CD14-positive monocyte (primary cell): ENCODE results near the gene PDK2. TPM values are rescaled to one million over a fixed set of nuclear protein-coding genes. Genes with fewer than 3 reads are reported as not detected.

Experiments
- DNase-seq, 3 donors: peaks; one replicate each; pipeline ENCODE4 v3.0.0-alpha.2; 2011 to 2022
- H2AFZ ChIP-seq: 2 replicates; pipeline ENCODE4 v1.6.0; 2012; ENCODE audit warnings: mild to moderate bottlenecking, low read depth, low read length, inconsistent platforms; ENCODE audit not compliant: insufficient read depth, poor library complexity, severe bottlenecking
- H3K27ac ChIP-seq, 2 donors: 1 replicate in 1 of 2; 2 replicates in 1 of 2; pipeline ENCODE4 v1.5.1; 2012 to 2013; ENCODE audit warnings: low read length in 2 of 2, control low read depth in 1 of 2, inconsistent platforms in 1 of 2, low read depth in 1 of 2, mild to moderate bottlenecking in 1 of 2
- H3K27me3 ChIP-seq, 2 donors: one replicate each; pipeline versions ENCODE4 v1.6.0 to v1.6.1; 2011 to 2013; ENCODE audit warnings: low read length in 2 of 2; ENCODE audit not compliant: control insufficient read depth in 2 of 2, insufficient read depth in 2 of 2
- H3K36me3 ChIP-seq, 2 donors: replicated peaks in 1 of 2; 1 replicate in 1 of 2; 2 replicates in 1 of 2; pipeline versions ENCODE4 v1.5.1 to v1.6.1; 2012 to 2013; ENCODE audit warnings: low read length in 2 of 2, control low read depth in 1 of 2, inconsistent platforms in 1 of 2, mild to moderate bottlenecking in 1 of 2; ENCODE audit not compliant: insufficient read depth in 2 of 2, control insufficient read depth in 1 of 2
- H3K4me1 ChIP-seq, 2 donors: 1 replicate in 1 of 2; 2 replicates in 1 of 2; pipeline versions ENCODE4 v1.5.1 to v1.6.1; 2012 to 2013; ENCODE audit warnings: low read length in 2 of 2, control low read depth in 1 of 2, inconsistent platforms in 1 of 2, mild to moderate bottlenecking in 1 of 2, moderate library complexity in 1 of 2; ENCODE audit not compliant: insufficient read depth in 2 of 2, control insufficient read depth in 1 of 2
- H3K4me2 ChIP-seq: replicated peaks from 2 replicates; pipeline ENCODE3; 2012; ENCODE audit warnings: low read length, moderate library complexity, mild to moderate bottlenecking; ENCODE audit not compliant: poor library complexity, severe bottlenecking; ENCODE audit errors: extremely low read depth
- H3K4me3 ChIP-seq, 3 experiments: fragments of 200-600 bp in 1 of 3; sonication (generic) in 1 of 3; replicated peaks in 1 of 3; 1 replicate in 2 of 3; 2 replicates in 1 of 3; pipeline ENCODE4 v1.5.1; 2011 to 2013; ENCODE audit warnings: low read length in 3 of 3, mild to moderate bottlenecking in 3 of 3, control low read depth in 2 of 3, low read depth in 2 of 3, inconsistent platforms in 1 of 3, moderate library complexity in 1 of 3
- H3K79me2 ChIP-seq: 2 replicates; pipeline ENCODE4 v1.6.0; 2012; ENCODE audit warnings: mild to moderate bottlenecking, control low read depth, inconsistent platforms, low read length, moderate library complexity; ENCODE audit not compliant: insufficient read depth
- H3K9ac ChIP-seq: 2 replicates; pipeline ENCODE4 v1.6.0; 2017; ENCODE audit warnings: low read length, mild to moderate bottlenecking; ENCODE audit not compliant: insufficient read depth, poor library complexity, severe bottlenecking
- H3K9me3 ChIP-seq, 2 donors: replicated peaks in 1 of 2; 1 replicate in 1 of 2; 2 replicates in 1 of 2; pipeline versions ENCODE4 v1.5.1 to v1.6.1; 2012 to 2013; ENCODE audit warnings: low read length in 2 of 2, control low read depth in 1 of 2; ENCODE audit not compliant: control insufficient read depth in 1 of 2, insufficient read depth in 1 of 2
- H4K20me1 ChIP-seq: 2 replicates; pipeline ENCODE4 v1.6.0; 2012; ENCODE audit warnings: mild to moderate bottlenecking, low read length, control low read depth, moderate library complexity; ENCODE audit not compliant: insufficient read depth
- H3K27ac Mint-ChIP-seq, 7 donors: one replicate each; pipeline ENCODE4 v1.8.0; 2020; ENCODE audit warnings: mild to moderate bottlenecking in 7 of 7, mixed read lengths in 7 of 7, moderate library complexity in 6 of 7, inconsistent platforms in 2 of 7
- H3K27me3 Mint-ChIP-seq, 3 donors: one replicate each; pipeline ENCODE4 v1.8.0; 2021 to 2022; ENCODE audit warnings: low read depth in 3 of 3, mild to moderate bottlenecking in 3 of 3, mixed read lengths in 3 of 3, moderate library complexity in 3 of 3, inconsistent platforms in 1 of 3
- H3K36me3 Mint-ChIP-seq, 2 donors: one replicate each; pipeline ENCODE4 v1.8.0; 2020; ENCODE audit warnings: mixed read lengths in 2 of 2, inconsistent platforms in 1 of 2, mild to moderate bottlenecking in 1 of 2
- H3K4me1 Mint-ChIP-seq: one replicate; pipeline ENCODE4 v1.8.0; 2020; ENCODE audit warnings: mild to moderate bottlenecking, mixed read lengths
- H3K4me3 Mint-ChIP-seq, 2 donors: one replicate each; pipeline ENCODE4 v1.8.0; 2020; ENCODE audit warnings: mild to moderate bottlenecking in 2 of 2, mixed read lengths in 2 of 2, moderate library complexity in 1 of 2
- H3K9me3 Mint-ChIP-seq, 7 donors: one replicate each; pipeline ENCODE4 v1.8.0; 2020 to 2022; ENCODE audit warnings: mixed read lengths in 7 of 7, mild to moderate bottlenecking in 6 of 7, moderate library complexity in 6 of 7, inconsistent platforms in 2 of 7
- WGBS: methylation state at CpG from one replicate; pipeline ENCODE4 v1.1.5; 2013; ENCODE audit warnings: missing lambda C conversion rate; ENCODE audit not compliant: insufficient coverage; 5-methylcytosine and 5-hydroxymethylcytosine counted together
- intact Hi-C, 2 donors: fragments of 100-400 bp; cut with micrococcal nuclease; formaldehyde crosslinking; loops; one replicate each; pipeline versions ENCODE4 v1.15.0 to v1.15.1; 2023
- polyA plus RNA-seq, 3 donors: library from polyadenylated mRNA; depleted of rRNA in 1 of 3; unstranded in 2 of 3; stranded (reverse) in 1 of 3; fragments of 300-500 nt in 2 of 3; fragments of >200 nt in 1 of 3; fragmentation: Illumina TruSeq in 2 of 3; gene quantifications; 1 replicate in 2 of 3; 2 replicates in 1 of 3; pipeline ENCODE4 v1.2.3, GENCODE V29; 2012 to 2021
- TF ChIP-seq, protein P1 (sequence below): fragments of 200-600 bp; IDR thresholded peaks from one replicate; pipeline ENCODE4 v1.8.0; 2022; ENCODE audit warnings: antibody characterized with exemption, mild to moderate bottlenecking

Gene PDK2
- polyA plus RNA-seq, 3 donors: 15.9 to 43.0 (median 23.4) TPM

DNA sequence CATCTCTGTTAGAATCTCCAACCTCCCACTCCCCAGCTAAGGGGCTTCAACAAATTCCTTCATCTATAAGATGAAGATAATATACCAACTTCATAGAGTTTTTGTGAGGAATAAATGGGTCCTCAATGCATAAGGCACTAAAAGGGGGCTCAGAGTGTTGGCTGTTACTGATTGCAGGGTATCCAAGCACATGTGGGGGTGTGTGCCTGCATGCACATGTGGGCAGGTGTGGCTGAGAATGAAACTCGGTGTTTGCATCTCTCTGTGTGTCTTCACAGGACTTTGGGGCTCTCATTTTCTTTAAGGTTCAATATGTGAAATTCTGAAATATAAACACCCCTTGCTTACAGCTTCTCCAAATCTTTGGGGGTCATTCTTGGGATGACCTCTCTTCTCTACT is 59.5 kb downstream of the PDK2 start:
- TF ChIP-seq, protein P1, sequence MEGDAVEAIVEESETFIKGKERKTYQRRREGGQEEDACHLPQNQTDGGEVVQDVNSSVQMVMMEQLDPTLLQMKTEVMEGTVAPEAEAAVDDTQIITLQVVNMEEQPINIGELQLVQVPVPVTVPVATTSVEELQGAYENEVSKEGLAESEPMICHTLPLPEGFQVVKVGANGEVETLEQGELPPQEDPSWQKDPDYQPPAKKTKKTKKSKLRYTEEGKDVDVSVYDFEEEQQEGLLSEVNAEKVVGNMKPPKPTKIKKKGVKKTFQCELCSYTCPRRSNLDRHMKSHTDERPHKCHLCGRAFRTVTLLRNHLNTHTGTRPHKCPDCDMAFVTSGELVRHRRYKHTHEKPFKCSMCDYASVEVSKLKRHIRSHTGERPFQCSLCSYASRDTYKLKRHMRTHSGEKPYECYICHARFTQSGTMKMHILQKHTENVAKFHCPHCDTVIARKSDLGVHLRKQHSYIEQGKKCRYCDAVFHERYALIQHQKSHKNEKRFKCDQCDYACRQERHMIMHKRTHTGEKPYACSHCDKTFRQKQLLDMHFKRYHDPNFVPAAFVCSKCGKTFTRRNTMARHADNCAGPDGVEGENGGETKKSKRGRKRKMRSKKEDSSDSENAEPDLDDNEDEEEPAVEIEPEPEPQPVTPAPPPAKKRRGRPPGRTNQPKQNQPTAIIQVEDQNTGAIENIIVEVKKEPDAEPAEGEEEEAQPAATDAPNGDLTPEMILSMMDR: no peak
- peaks cover 32% of the 10 kb centered on the region for H3K79me2 ChIP-seq
- H3K4me2 ChIP-seq: peak overlapping the region; percentile 28
- H3K9me3 Mint-ChIP-seq: no peaks in the 10 kb centered on the region
- no peak overlapping the region for H2AFZ ChIP-seq
- no peak for DNase-seq
- H3K4me1 ChIP-seq: peaks cover 41 to 49% of the 10 kb centered on the region in 2 donors
- intact Hi-C loops: no loop called here
- H3K36me3 ChIP-seq: no peaks in the 10 kb centered on the region
- peaks cover 0 to 9% (median 4%) of the 10 kb centered on the region in 3 donors for H3K27me3 Mint-ChIP-seq
- peaks cover 39% of the 10 kb centered on the region for H3K4me1 Mint-ChIP-seq
- H3K9me3 ChIP-seq: no peaks in the 10 kb centered on the region
- peaks cover 28% of the 10 kb centered on the region for H4K20me1 ChIP-seq
- H3K36me3 Mint-ChIP-seq: no peaks in the 10 kb centered on the region
- H3K4me3 Mint-ChIP-seq: no peak overlapping the region
- no peak overlapping the region for H3K27ac Mint-ChIP-seq
- WGBS: no CpG with 5 or more reads among the region's 1 CpG
- H3K9ac ChIP-seq: no peak overlapping the region
- H3K27me3 ChIP-seq: no peaks in the 10 kb centered on the region
- peak overlapping the region in 1 of 3 experiments; percentile 21 for H3K4me3 ChIP-seq
- H3K27ac ChIP-seq: no peak overlapping the region

DNA sequence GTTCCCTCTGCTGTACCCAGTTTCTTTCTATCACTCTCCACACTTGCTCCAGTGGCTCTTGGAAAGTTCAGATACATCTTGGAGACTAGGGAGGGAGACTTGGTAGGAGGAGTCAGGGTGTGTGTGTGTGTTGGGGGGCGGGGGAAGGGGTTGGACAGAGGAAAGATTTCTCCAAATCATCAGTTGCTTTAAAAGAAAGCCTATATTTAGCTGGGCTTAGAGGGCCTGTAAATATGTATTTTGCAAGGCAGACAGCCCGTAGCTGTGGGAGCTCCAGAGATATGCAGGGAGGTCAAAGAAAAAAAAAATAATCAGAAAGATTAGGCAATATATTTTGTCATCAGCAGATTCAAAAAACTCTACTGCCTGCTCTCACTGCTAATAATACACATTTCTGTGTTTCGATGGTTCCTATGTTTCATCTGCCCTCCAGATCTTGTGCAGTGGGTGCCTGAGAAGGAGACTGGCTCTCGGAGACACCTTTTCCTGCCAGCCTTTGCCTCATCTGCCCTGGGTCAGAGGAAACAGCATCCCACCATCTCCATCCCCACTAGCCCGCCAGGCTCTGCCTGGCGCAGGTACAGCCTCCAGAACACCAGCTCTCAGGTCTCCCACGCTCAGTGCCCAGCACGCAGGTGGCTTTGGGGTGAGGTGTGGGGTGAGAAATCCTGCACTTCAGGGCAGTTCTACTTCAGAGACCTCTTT is 60.1 kb downstream of the PDK2 start:
- Histone ChIP-seq H3K36me3 (no peaks in the 10 kb centered on the region), H3K4me1 (peaks cover 41 to 49% of the 10 kb centered on the region in 2 donors), H4K20me1 (peaks cover 22% of the 10 kb centered on the region), H3K79me2 (peaks cover 25% of the 10 kb centered on the region), H3K9me3 (no peaks in the 10 kb centered on the region), H2AFZ (no peak overlapping the region), H3K4me3 (peak overlapping the region in 1 of 3 experiments; percentile 21), H3K27ac (no peak overlapping the region), H3K9ac (no peak overlapping the region), H3K4me2 (peak overlapping the region; percentile 28), H3K27me3 (peaks cover 0 to under 1% of the 10 kb centered on the region in 2 donors)
- H3K27me3 Mint-ChIP-seq: peaks cover 0 to 13% (median 4%) of the 10 kb centered on the region in 3 donors
- intact Hi-C loops: no loop called here
- H3K4me1 Mint-ChIP-seq: peaks cover 40% of the 10 kb centered on the region
- peak overlapping the region in 1 of 2 donors; percentile 35 for H3K4me3 Mint-ChIP-seq
- WGBS: 0% methylated on average over 1 of the region's 8 CpGs
- TF ChIP-seq, protein P1: no peak
- no peaks in the 10 kb centered on the region for H3K36me3 Mint-ChIP-seq
- H3K27ac Mint-ChIP-seq: peak overlapping the region in 1 of 7 donors; percentile 72
- DNase-seq: no peak
- no peaks in the 10 kb centered on the region for H3K9me3 Mint-ChIP-seq
